Measurements from ENCODE around the gene CRHR1. TPM values are rescaled to one million over a fixed set of nuclear protein-coding genes. Genes with fewer than 3 reads are reported as not detected.

The CRHR1 gene
- total RNA-seq, 1 experiment from 2014 or later: not detected

DNA sequence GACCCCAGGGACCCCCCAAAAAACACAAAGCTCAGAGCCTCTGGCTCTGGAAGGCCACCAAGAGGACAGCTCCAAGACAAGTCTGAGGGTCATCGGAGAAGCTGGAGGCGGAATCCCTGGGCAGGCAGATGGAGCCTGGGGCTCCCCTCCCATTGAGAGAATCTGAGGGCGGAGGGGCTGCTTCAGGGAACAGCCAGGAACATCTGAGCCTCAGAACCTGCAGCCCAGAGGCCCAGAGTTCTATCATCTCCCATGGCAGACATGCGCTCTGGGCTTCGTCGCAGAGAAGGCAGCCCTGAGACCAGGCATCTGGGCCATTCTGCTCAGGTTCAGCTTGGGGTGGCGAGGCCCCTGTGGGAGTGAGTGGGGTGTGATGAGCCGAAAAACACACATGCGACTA lies 53.5 kb downstream of the CRHR1 start:
- H3K4me2 ChIP-seq (ENCODE audit: low read length): no peak overlapping the region
- ChIA-PET CTCF (no interaction called here), POLR2A (ENCODE audit: unreplicated experiment) (no interaction called here)
- intact Hi-C loops (cut with micrococcal nuclease): no loop called here
- H4K20me1 ChIP-seq (ENCODE audit: low read length): no peaks in the 10 kb centered on the region
- peaks cover 11% of the 10 kb centered on the region; the same call in 1 of the 2 replicates for H3K27me3 ChIP-seq (ENCODE audit: low read length)
- no peak overlapping the region for H3K27ac ChIP-seq (ENCODE audit: low read length)
- no peak overlapping the region for H3K4me3 ChIP-seq (ENCODE audit: low read length)
- TF ChIP-seq, protein P1, sequence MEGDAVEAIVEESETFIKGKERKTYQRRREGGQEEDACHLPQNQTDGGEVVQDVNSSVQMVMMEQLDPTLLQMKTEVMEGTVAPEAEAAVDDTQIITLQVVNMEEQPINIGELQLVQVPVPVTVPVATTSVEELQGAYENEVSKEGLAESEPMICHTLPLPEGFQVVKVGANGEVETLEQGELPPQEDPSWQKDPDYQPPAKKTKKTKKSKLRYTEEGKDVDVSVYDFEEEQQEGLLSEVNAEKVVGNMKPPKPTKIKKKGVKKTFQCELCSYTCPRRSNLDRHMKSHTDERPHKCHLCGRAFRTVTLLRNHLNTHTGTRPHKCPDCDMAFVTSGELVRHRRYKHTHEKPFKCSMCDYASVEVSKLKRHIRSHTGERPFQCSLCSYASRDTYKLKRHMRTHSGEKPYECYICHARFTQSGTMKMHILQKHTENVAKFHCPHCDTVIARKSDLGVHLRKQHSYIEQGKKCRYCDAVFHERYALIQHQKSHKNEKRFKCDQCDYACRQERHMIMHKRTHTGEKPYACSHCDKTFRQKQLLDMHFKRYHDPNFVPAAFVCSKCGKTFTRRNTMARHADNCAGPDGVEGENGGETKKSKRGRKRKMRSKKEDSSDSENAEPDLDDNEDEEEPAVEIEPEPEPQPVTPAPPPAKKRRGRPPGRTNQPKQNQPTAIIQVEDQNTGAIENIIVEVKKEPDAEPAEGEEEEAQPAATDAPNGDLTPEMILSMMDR (conservative IDR thresholded peaks at IDR 0.05; ENCODE audit: low read depth, low read length): no peak
- TF ChIP-seq EZH2phosphoT487 (IDR thresholded peaks at IDR 0.05; ENCODE audit: borderline replicate concordance, low read length) (no peak), EZH2 (IDR thresholded peaks at IDR 0.05; ENCODE audit: low read length, unreplicated experiment) (no peak)
- H3F3A ChIP-seq (ENCODE audit: low read length, unreplicated experiment): no peaks in the 10 kb centered on the region
- H3K79me2 ChIP-seq (ENCODE audit: low read length): no peaks in the 10 kb centered on the region
- H2AFZ ChIP-seq (ENCODE audit: low read length): no peak overlapping the region
- no peaks in the 10 kb centered on the region for H3K9me2 ChIP-seq (replicated peaks; ENCODE audit: low read length)
- no TSS peak for BruUV-seq (replicated peaks)
- no peaks in the 10 kb centered on the region for H3K9me3 ChIP-seq (ENCODE audit: low read length)
- no peaks in the 10 kb centered on the region for H3K36me3 ChIP-seq (ENCODE audit: low read depth, low read length)
- no peaks in the 10 kb centered on the region; the same call in 1 of the 2 replicates for H3K4me1 ChIP-seq (ENCODE audit: insufficient read depth, low read length)
- ATAC-seq: no peak
- no peak overlapping the region for H3K9ac ChIP-seq (ENCODE audit: low read length)
- DNase-seq: no peak

DNA sequence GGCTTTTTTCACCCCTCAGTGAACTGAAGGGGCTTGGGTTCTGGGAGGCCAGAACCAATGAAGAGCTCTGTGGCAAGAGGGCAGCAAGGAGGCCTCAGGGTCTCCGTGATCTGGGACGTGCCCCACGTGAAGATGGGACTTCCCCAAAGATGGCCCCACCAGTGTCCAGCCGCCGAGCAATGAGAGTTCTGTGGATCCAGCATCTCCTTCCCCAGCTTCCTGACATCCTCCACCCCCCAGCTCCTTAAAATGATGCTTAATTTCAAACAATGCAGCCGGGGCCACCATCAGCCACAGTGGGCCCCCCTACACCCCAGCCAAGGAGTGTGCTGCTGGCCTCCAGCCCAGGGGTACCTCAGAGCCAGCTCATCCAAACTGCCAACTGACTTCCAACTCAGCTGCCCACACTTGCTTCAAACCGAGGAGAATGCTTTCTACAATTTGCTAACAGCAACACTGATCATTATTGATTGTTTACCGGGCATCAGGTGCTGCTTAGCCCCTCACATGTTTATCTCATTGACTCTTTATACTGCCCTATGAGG lies 54.7 kb downstream of the CRHR1 start:
- H3K9me3 ChIP-seq (ENCODE audit: low read length): no peaks in the 10 kb centered on the region
- ChIA-PET CTCF (no interaction called here), POLR2A (ENCODE audit: unreplicated experiment) (no interaction called here)
- no peak for TF ChIP-seq EZH2phosphoT487 (IDR thresholded peaks at IDR 0.05; ENCODE audit: borderline replicate concordance, low read length)
- TF ChIP-seq EZH2 (IDR thresholded peaks at IDR 0.05; ENCODE audit: low read length, unreplicated experiment): no peak
- TF ChIP-seq, protein P1 (conservative IDR thresholded peaks at IDR 0.05; ENCODE audit: low read depth, low read length): no peak
- DNase-seq (no peak), ATAC-seq (no peak)
- H3K9ac ChIP-seq (ENCODE audit: low read length): no peak overlapping the region
- no peak overlapping the region for H3K4me3 ChIP-seq (ENCODE audit: low read length)
- H3K27me3 ChIP-seq (ENCODE audit: low read length): peaks cover 11% of the 10 kb centered on the region; the same call in 1 of the 2 replicates
- H2AFZ ChIP-seq (ENCODE audit: low read length): no peak overlapping the region
- no peaks in the 10 kb centered on the region for H3K36me3 ChIP-seq (ENCODE audit: low read depth, low read length)
- H3F3A ChIP-seq (ENCODE audit: low read length, unreplicated experiment): no peaks in the 10 kb centered on the region
- no peak overlapping the region for H3K27ac ChIP-seq (ENCODE audit: low read length)
- H3K79me2 ChIP-seq (ENCODE audit: low read length): no peaks in the 10 kb centered on the region
- intact Hi-C loops (cut with micrococcal nuclease): no loop called here
- H3K9me2 ChIP-seq (replicated peaks; ENCODE audit: low read length): no peaks in the 10 kb centered on the region
- no TSS peak for BruUV-seq (replicated peaks)
- H4K20me1 ChIP-seq (ENCODE audit: low read length): no peaks in the 10 kb centered on the region
- H3K4me1 ChIP-seq (ENCODE audit: insufficient read depth, low read length): no peaks in the 10 kb centered on the region; the same call in 1 of the 2 replicates
- no peak overlapping the region for H3K4me2 ChIP-seq (ENCODE audit: low read length)

DNA sequence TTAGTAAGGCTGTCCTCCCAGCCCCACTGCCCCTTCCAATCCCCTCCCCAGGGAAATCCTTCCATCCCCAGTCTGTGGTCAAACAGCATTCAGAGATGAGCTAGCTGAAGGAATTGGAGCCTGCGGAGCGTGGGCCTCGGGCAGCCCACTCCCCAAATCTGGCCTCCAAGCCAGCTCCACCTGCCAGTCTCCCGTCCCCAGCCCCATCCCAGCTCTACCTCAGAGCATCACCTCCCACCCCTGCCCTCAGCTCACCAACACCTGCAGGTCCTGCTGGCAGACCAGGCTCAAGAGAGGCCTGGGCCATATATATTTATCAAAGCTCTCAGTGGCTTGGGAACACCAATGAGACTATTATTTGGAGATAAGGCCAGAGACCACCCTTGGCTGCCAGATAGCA lies 55.3 kb downstream of the CRHR1 start:
- Histone ChIP-seq H3K27me3 (ENCODE audit: low read length) (peaks cover 11% of the 10 kb centered on the region; the same call in 1 of the 2 replicates), H3K4me1 (ENCODE audit: insufficient read depth, low read length) (no peaks in the 10 kb centered on the region; the same call in 1 of the 2 replicates)
- no peak for ATAC-seq

More for the DNA sequence above, 55.3 kb downstream of the CRHR1 start:
- ChIA-PET POLR2A (ENCODE audit: unreplicated experiment) (no interaction called here), CTCF (interaction anchor here (0.6 kb wide), 1 partner anchor 43 kb away, joined by 3 read pairs; no protein-coding TSS in a partner anchor)
- DNase-seq: no peak
- Histone ChIP-seq H3K4me3 (ENCODE audit: low read length) (no peak overlapping the region), H3K9ac (ENCODE audit: low read length) (no peak overlapping the region), H3F3A (ENCODE audit: low read length, unreplicated experiment) (no peaks in the 10 kb centered on the region), H3K9me2 (replicated peaks; ENCODE audit: low read length) (no peaks in the 10 kb centered on the region), H3K27ac (ENCODE audit: low read length) (no peak overlapping the region), H2AFZ (ENCODE audit: low read length) (no peak overlapping the region), H3K79me2 (ENCODE audit: low read length) (no peaks in the 10 kb centered on the region), H3K4me2 (ENCODE audit: low read length) (no peak overlapping the region), H3K36me3 (ENCODE audit: low read depth, low read length) (no peaks in the 10 kb centered on the region), H3K9me3 (ENCODE audit: low read length) (no peaks in the 10 kb centered on the region), H4K20me1 (ENCODE audit: low read length) (no peaks in the 10 kb centered on the region)
- no TSS peak for BruUV-seq (replicated peaks)
- intact Hi-C loops (cut with micrococcal nuclease): no loop called here
- TF ChIP-seq EZH2phosphoT487 (IDR thresholded peaks at IDR 0.05; ENCODE audit: borderline replicate concordance, low read length): no peak
- TF ChIP-seq, protein P1 (conservative IDR thresholded peaks at IDR 0.05; ENCODE audit: low read depth, low read length): no peak
- no peak for TF ChIP-seq EZH2 (IDR thresholded peaks at IDR 0.05; ENCODE audit: low read length, unreplicated experiment)

Measured in PC-3 (cell line).